HG02970 (cell line): Measurements from ENCODE around the gene DNAJC24.

Experiments
- ATAC-seq: cut with Tn5 transposase; IDR thresholded peaks from one replicate; pipeline ENCODE4 v1.9.1; 2021; ENCODE audit warnings: mild to moderate bottlenecking, moderate library complexity, moderate number of reproducible peaks; ENCODE audit not compliant: unreplicated experiment, low FRiP score

Gene DNAJC24

GRCh38 chr11:31414338-31414737 is 44.7 kb downstream of the DNAJC24 start:
- ATAC-seq: no peak

- no peak for ATAC-seq
Measured at GRCh38 chr11:31415435-31415834, 45.8 kb downstream of the DNAJC24 start.

- ATAC-seq: no peak
Measured at GRCh38 chr11:31417357-31417756, 47.7 kb downstream of the DNAJC24 start.

GRCh38 chr11:31417816-31418215 is 48.2 kb downstream of the DNAJC24 start:
- no peak for ATAC-seq

- ATAC-seq: no peak
Measured at GRCh38 chr11:31419138-31419537, 49.5 kb downstream of the DNAJC24 start.

GRCh38 chr11:31419669-31420068 is 50.0 kb downstream of the DNAJC24 start:
- ATAC-seq: no peak

- ATAC-seq: no peak
Measured at GRCh38 chr11:31421820-31422219, 52.2 kb downstream of the DNAJC24 start.

GRCh38 chr11:31422703-31423102 is 53.0 kb downstream of the DNAJC24 start:
- ATAC-seq: no peak

GRCh38 chr11:31424652-31425051 is 55.0 kb downstream of the DNAJC24 start:
- no peak for ATAC-seq

- ATAC-seq: no peak
Measured at GRCh38 chr11:31433851-31434250, 64.2 kb downstream of the DNAJC24 start.

GRCh38 chr11:31437742-31438435 is 68.2 kb downstream of the DNAJC24 start:
- ATAC-seq: no peak

- no peak for ATAC-seq
Measured at GRCh38 chr11:31441296-31441695, 71.6 kb downstream of the DNAJC24 start.

- no peak for ATAC-seq
Measured at GRCh38 chr11:31442086-31442485, 72.4 kb downstream of the DNAJC24 start.

- no peak for ATAC-seq
Measured at GRCh38 chr11:31443802-31444201, 74.1 kb downstream of the DNAJC24 start.

GRCh38 chr11:31445621-31446020 is 76.0 kb downstream of the DNAJC24 start:
- ATAC-seq: no peak

- ATAC-seq: no peak
Measured at GRCh38 chr11:31449040-31449439, 79.4 kb downstream of the DNAJC24 start.

GRCh38 chr11:31450841-31451240 is 81.2 kb downstream of the DNAJC24 start:
- ATAC-seq: no peak

- no peak for ATAC-seq
Measured at GRCh38 chr11:31455177-31455576, 85.5 kb downstream of the DNAJC24 start.

GRCh38 chr11:31464436-31464835 is 94.8 kb downstream of the DNAJC24 start:
- ATAC-seq: no peak

GRCh38 chr11:31474083-31474482 is 104.4 kb downstream of the DNAJC24 start:
- no peak for ATAC-seq

- no peak for ATAC-seq
Measured at GRCh38 chr11:31477528-31478222, 108.0 kb downstream of the DNAJC24 start.

GRCh38 chr11:31478223-31478590 is 108.5 kb downstream of the DNAJC24 start:
- ATAC-seq: no peak
